Adipose tissue (tissue), 3 donors: ENCODE data around the gene DBNDD1. TPM values are rescaled to one million over a fixed set of nuclear protein-coding genes. Genes with fewer than 3 reads are reported as not detected.
"Not testable (repeated sequence)": the region's sequence is repeated elsewhere in the genome, so short reads cannot be mapped to it uniquely, and the experiment has no call there.

Experiments
- H3K27ac ChIP-seq: one replicate; pipeline ENCODE4 v1.5.1; 2013; ENCODE audit warnings: low read depth, low read length
- WGBS, 3 donors: extraction: QIAGEN DNeasy Blood & Tissue Kit; methylation state at CpG; one replicate each; pipeline ENCODE4 v1.1.7; 2013; 5-methylcytosine and 5-hydroxymethylcytosine counted together
- polyA plus RNA-seq, 3 donors: library from polyadenylated mRNA; stranded (reverse); fragments of 200-250 nt; gene quantifications; one replicate each; pipeline ENCODE4 v1.2.3, GENCODE V29; 2013
- donor health status: healthy with polysubstance abuse.
- donor health status: Bipolar disorder and iron deficiency.
- donor health status: healthy.

DBNDD1 gene
- polyA plus RNA-seq, 3 donors: 0.56 to 10.5 (median 0.82) TPM

- H3K27ac ChIP-seq: no peak overlapping the region
- WGBS, 3 donors: 84 to 88% (median 86%) methylated on average over 20 of the region's 20 CpGs
Measured at GRCh38 chr16:90001761-90002503, 17.3 kb downstream of the DBNDD1 start.

- WGBS, 3 donors: 83 to 91% (median 89%) methylated on average over 19 of the region's 19 CpGs
- no peak overlapping the region for H3K27ac ChIP-seq
Measured at GRCh38 chr16:90000733-90001427, 18.4 kb downstream of the DBNDD1 start.

- 92 to 96% (median 95%) methylated on average over 38 of the region's 38 CpGs for WGBS, 3 donors
- no peak overlapping the region for H3K27ac ChIP-seq
Measured at GRCh38 chr16:89999831-90000574, 19.3 kb downstream of the DBNDD1 start.

- WGBS, 3 donors: 97 to 100% (median 98%) methylated on average over 1 of the region's 1 CpG
- no peak overlapping the region for H3K27ac ChIP-seq
Measured at GRCh38 chr16:89996178-89996489, 23.1 kb downstream of the DBNDD1 start.

- 81 to 91% (median 82%) methylated on average over 7 of the region's 7 CpGs for WGBS, 3 donors
- H3K27ac ChIP-seq: not testable (repeated sequence)
Measured at GRCh38 chr16:89995475-89996177, 23.6 kb downstream of the DBNDD1 start.

GRCh38 chr16:89994721-89995474 is 24.4 kb downstream of the DBNDD1 start:
- not testable (repeated sequence) for H3K27ac ChIP-seq
- WGBS, 3 donors: 66 to 73% (median 70%) methylated on average over 8 of the region's 8 CpGs

- 85 to 89% (median 85%) methylated on average over 7 of the region's 7 CpGs for WGBS, 3 donors
- no peak overlapping the region for H3K27ac ChIP-seq
Measured at GRCh38 chr16:89994389-89994720, 24.9 kb downstream of the DBNDD1 start.

GRCh38 chr16:89993971-89994370 is 25.3 kb downstream of the DBNDD1 start:
- no peak overlapping the region for H3K27ac ChIP-seq
- WGBS, 3 donors: 81 to 87% (median 82%) methylated on average over 7 of the region's 7 CpGs

- 91 to 99% (median 97%) methylated on average over 4 of the region's 4 CpGs for WGBS, 3 donors
- no peak overlapping the region for H3K27ac ChIP-seq
Measured at GRCh38 chr16:89993377-89993776, 25.9 kb downstream of the DBNDD1 start.

- 80 to 94% (median 85%) methylated on average over 7 of the region's 7 CpGs for whole genome bisulfite sequencing, 3 donors
- H3K27ac ChIP-seq: no peak overlapping the region
Measured at GRCh38 chr16:89990799-89991198, 28.5 kb downstream of the DBNDD1 start.

- H3K27ac ChIP-seq: no peak overlapping the region
- WGBS, 3 donors: 68 to 94% (median 91%) methylated on average over 11 of the region's 11 CpGs
Measured at GRCh38 chr16:89988951-89989350, 30.3 kb downstream of the DBNDD1 start.

GRCh38 chr16:89987169-89987568 is 32.1 kb downstream of the DBNDD1 start:
- whole genome bisulfite sequencing, 3 donors: 95 to 98% (median 96%) methylated on average over 7 of the region's 7 CpGs
- H3K27ac ChIP-seq: no peak overlapping the region

- 95 to 98% (median 95%) methylated on average over 13 of the region's 13 CpGs for WGBS, 3 donors
- H3K27ac ChIP-seq: no peak overlapping the region
Measured at GRCh38 chr16:89986600-89986999, 32.7 kb downstream of the DBNDD1 start.

- no peak overlapping the region for H3K27ac ChIP-seq
- 95 to 98% (median 96%) methylated on average over 10 of the region's 10 CpGs for WGBS, 3 donors
Measured at GRCh38 chr16:89985219-89985618, 34.0 kb downstream of the DBNDD1 start.

- 94 to 96% (median 95%) methylated on average over 7 of the region's 7 CpGs for WGBS, 3 donors
- no peak overlapping the region for H3K27ac ChIP-seq
Measured at GRCh38 chr16:89984216-89984615, 35.0 kb downstream of the DBNDD1 start.

- 88 to 95% (median 90%) methylated on average over 15 of the region's 15 CpGs for WGBS, 3 donors
- H3K27ac ChIP-seq: no peak overlapping the region
Measured at GRCh38 chr16:89983536-89983935, 35.7 kb downstream of the DBNDD1 start.

- H3K27ac ChIP-seq: no peak overlapping the region
- WGBS, 3 donors: 93 to 95% (median 94%) methylated on average over 9 of the region's 9 CpGs
Measured at GRCh38 chr16:89982318-89982717, 36.9 kb downstream of the DBNDD1 start.

- WGBS, 3 donors: 79 to 90% (median 80%) methylated on average over 8 of the region's 8 CpGs
Measured at GRCh38 chr16:89981414-89981813, 37.8 kb downstream of the DBNDD1 start.

More at GRCh38 chr16:89981414-89981813, 37.8 kb downstream of the DBNDD1 start:
- no peak overlapping the region for H3K27ac ChIP-seq
